Measurements from ENCODE around the gene ZNF263.

Gene ZNF263

GRCh38 chr16:3254309-3254708, 29.0 kb upstream of the ZNF263 start:
- in situ Hi-C loops (cut with MboI; ENCODE audit: low pct_unique_long_range_greater_than_20kb, low sequenced_read_pairs, unreplicated experiment) = no loop called here

GRCh38 chr16:3256146-3256865, 27.0 kb upstream of the ZNF263 start, which contains the start of gene MEFV:
Gene MEFV (minus strand): TSS chr16:3256633. CDS start chr16:3256587, 46 bp downstream.
- in situ Hi-C loops (cut with MboI; ENCODE audit: low pct_unique_long_range_greater_than_20kb, low sequenced_read_pairs, unreplicated experiment) = no loop called here
- DNase-seq (ENCODE audit: low spot score) = no peak
- no peak for TF ChIP-seq CTCF (IDR thresholded peaks at IDR 0.05; ENCODE audit: extremely low read depth, insufficient read depth, missing control alignments)

More at GRCh38 chr16:3254309-3254708, 29.0 kb upstream of the ZNF263 start:
- TF ChIP-seq CTCF (IDR thresholded peaks at IDR 0.05; ENCODE audit: extremely low read depth, insufficient read depth, missing control alignments) = no peak
- no peak for DNase-seq (ENCODE audit: low spot score)

- no peak for DNase-seq (ENCODE audit: low spot score)
- TF ChIP-seq CTCF (IDR thresholded peaks at IDR 0.05; ENCODE audit: extremely low read depth, insufficient read depth, missing control alignments) = no peak
- in situ Hi-C loops (cut with MboI; ENCODE audit: low pct_unique_long_range_greater_than_20kb, low sequenced_read_pairs, unreplicated experiment) = no loop called here
Measured at GRCh38 chr16:3256866-3257465, 26.3 kb upstream of the ZNF263 start.

- in situ Hi-C loops (cut with MboI; ENCODE audit: low pct_unique_long_range_greater_than_20kb, low sequenced_read_pairs, unreplicated experiment) = no loop called here
- no peak for TF ChIP-seq CTCF (IDR thresholded peaks at IDR 0.05; ENCODE audit: extremely low read depth, insufficient read depth, missing control alignments)
- DNase-seq (ENCODE audit: low spot score) = no peak
Measured at GRCh38 chr16:3259836-3260235, 23.5 kb upstream of the ZNF263 start.

- no peak for DNase-seq (ENCODE audit: low spot score)
- no peak for TF ChIP-seq CTCF (IDR thresholded peaks at IDR 0.05; ENCODE audit: extremely low read depth, insufficient read depth, missing control alignments)
- in situ Hi-C loops (cut with MboI; ENCODE audit: low pct_unique_long_range_greater_than_20kb, low sequenced_read_pairs, unreplicated experiment) = no loop called here
Measured at GRCh38 chr16:3262517-3262916, 20.8 kb upstream of the ZNF263 start.

- in situ Hi-C loops (cut with MboI; ENCODE audit: low pct_unique_long_range_greater_than_20kb, low sequenced_read_pairs, unreplicated experiment) = no loop called here
- TF ChIP-seq CTCF (IDR thresholded peaks at IDR 0.05; ENCODE audit: extremely low read depth, insufficient read depth, missing control alignments) = peak; percentile 47
- DNase-seq (ENCODE audit: low spot score) = peak; percentile 98
Measured at GRCh38 chr16:3264137-3265036, 18.9 kb upstream of the ZNF263 start.

Data from GM13977 (cell line).